Stimulated activated CD8-positive, alpha-beta memory T cell treated with anti-CD3 and anti-CD28 coated beads, Interleukin-12 subunit alpha, Interleukin-12 subunit beta, amount 100 ng/mL, for 4 hours (primary cell): Measurements from ENCODE around the gene MYO18B.
"Not testable (repeated sequence)": the region's sequence is repeated elsewhere in the genome, so short reads cannot be mapped to it uniquely, and the experiment has no call there.

ENCODE experiments used
- DNase-seq: peaks from one replicate; pipeline ENCODE4 v3.0.0-alpha.2; 2020; ENCODE audit warnings: low read depth

MYO18B gene

GRCh38 chr22:25741692-25742626, at the start of gene MYO18B:
Gene MYO18B (plus strand): TSS chr22:25742188. CDS start chr22:25761093, 18,905 bp downstream.
- DNase-seq: no peak

GRCh38 chr22:25692397-25693267, 49.4 kb upstream of the MYO18B start:
- no peak for DNase-seq

- DNase-seq: no peak
These were observed 48.8 kb upstream of the MYO18B start for GRCh38 chr22:25693268-25693565.

GRCh38 chr22:25694196-25694907, 47.6 kb upstream of the MYO18B start:
- DNase-seq: no peak

GRCh38 chr22:25695146-25695545, 46.8 kb upstream of the MYO18B start:
- DNase-seq: no peak

- no peak for DNase-seq
These were observed 45.2 kb upstream of the MYO18B start for GRCh38 chr22:25696763-25697162.

- DNase-seq: no peak
These were observed 44.8 kb upstream of the MYO18B start for GRCh38 chr22:25697181-25697664.

- no peak for DNase-seq
These were observed 44.0 kb upstream of the MYO18B start for GRCh38 chr22:25697978-25698377.

- no peak for DNase-seq
These were observed 43.5 kb upstream of the MYO18B start for GRCh38 chr22:25698461-25698860.

- no peak for DNase-seq
These were observed 43.0 kb upstream of the MYO18B start for GRCh38 chr22:25698978-25699377.

- no peak for DNase-seq
These were observed 40.8 kb upstream of the MYO18B start for GRCh38 chr22:25701056-25701780.

GRCh38 chr22:25702040-25702439, 39.9 kb upstream of the MYO18B start:
- no peak for DNase-seq

GRCh38 chr22:25702571-25703167, 39.3 kb upstream of the MYO18B start:
- DNase-seq: no peak

- DNase-seq: no peak
These were observed 37.3 kb upstream of the MYO18B start for GRCh38 chr22:25704701-25705100.

- no peak for DNase-seq
These were observed 35.8 kb upstream of the MYO18B start for GRCh38 chr22:25706197-25706596.

- not testable (repeated sequence) for DNase-seq
These were observed 33.6 kb upstream of the MYO18B start for GRCh38 chr22:25708430-25708829.

GRCh38 chr22:25709758-25710157, 32.2 kb upstream of the MYO18B start:
- DNase-seq: no peak

- DNase-seq: no peak
These were observed 31.5 kb upstream of the MYO18B start for GRCh38 chr22:25710501-25710900.

GRCh38 chr22:25711491-25711890, 30.5 kb upstream of the MYO18B start:
- DNase-seq: no peak

- no peak for DNase-seq
These were observed 29.2 kb upstream of the MYO18B start for GRCh38 chr22:25712661-25713400.
